ENCODE results near the gene TIE1.

TIE1 gene

GRCh38 chr1:43300378-43301094 lies at the start of gene TIE1:
TSS of gene TIE1 (plus strand) at chr1:43300982. CDS start at chr1:43301072, 90 bp downstream.
- DNase-seq: peak; percentile 34

DNA sequence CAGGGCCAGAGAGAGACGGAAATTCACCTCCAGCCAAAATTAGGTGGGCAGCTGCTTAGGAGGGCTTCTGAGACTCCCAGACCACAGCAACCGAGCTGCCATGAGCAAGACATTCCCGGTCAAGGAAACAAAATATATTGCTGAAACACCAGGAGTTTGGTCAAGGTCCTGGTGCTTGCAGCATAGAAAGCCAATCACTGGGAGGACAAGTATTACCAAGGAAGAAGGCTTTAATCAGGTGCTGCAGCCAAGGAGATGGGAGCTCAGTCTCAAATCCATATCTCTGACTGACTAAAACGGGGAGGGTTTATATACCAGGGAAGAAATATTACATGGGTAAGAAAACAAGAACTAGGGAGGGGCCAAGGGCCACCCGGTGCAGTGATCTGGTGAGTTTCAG lies 49.8 kb upstream of the TIE1 start:
- DNase-seq: no peak

GRCh38 chr1:43252225-43252624 lies 48.6 kb upstream of the TIE1 start:
- DNase-seq: no peak

DNA sequence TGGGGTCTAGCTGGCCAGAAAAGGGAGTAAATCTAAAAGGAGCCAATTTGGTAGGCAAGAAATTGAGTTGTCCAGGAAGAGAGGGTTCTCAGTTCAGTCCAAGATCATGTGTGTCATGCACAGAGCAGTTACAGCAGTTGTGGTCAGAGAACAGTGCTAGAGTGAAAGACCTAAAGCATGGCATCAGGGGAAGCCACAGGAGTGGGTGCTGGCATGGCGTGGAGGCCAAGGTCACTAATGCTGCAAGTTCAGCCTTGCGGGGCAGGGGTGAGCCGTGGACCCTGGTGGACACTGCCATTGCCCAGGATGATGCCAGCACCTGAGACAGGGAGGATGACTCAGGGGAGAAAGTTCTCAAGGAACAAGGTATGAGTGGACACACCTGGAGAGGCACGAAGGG lies 47.6 kb upstream of the TIE1 start:
- DNase-seq: no peak

- DNase-seq: no peak
These were observed 46.9 kb upstream of the TIE1 start for GRCh38 chr1:43253876-43254275.

GRCh38 chr1:43255438-43256210 lies 45.2 kb upstream of the TIE1 start:
- no peak for DNase-seq

GRCh38 chr1:43256675-43257570 lies 43.9 kb upstream of the TIE1 start:
- DNase-seq: no peak

- DNase-seq: no peak
These were observed 42.4 kb upstream of the TIE1 start for GRCh38 chr1:43258370-43258769.

- no peak for DNase-seq
These were observed 35.4 kb upstream of the TIE1 start for GRCh38 chr1:43265431-43265830.

DNA sequence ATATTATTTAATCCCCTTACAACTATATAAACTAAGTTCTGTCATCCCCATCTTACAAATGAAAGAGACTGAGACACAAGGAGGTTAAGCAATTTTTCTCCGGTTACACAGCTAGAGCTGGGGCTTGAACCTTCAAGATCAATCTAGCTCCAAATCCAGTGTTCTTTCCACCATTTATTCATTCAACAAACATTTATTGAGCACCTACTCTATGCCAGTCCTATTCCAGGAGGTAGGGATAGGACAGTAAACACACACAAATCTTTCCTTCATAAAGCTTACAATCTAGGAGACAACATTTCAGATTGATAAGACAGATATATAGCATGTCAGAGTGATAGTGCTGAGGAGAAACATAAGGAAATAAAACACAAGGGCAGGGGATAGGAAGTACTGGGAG lies 33.9 kb upstream of the TIE1 start:
- no peak for DNase-seq

DNA sequence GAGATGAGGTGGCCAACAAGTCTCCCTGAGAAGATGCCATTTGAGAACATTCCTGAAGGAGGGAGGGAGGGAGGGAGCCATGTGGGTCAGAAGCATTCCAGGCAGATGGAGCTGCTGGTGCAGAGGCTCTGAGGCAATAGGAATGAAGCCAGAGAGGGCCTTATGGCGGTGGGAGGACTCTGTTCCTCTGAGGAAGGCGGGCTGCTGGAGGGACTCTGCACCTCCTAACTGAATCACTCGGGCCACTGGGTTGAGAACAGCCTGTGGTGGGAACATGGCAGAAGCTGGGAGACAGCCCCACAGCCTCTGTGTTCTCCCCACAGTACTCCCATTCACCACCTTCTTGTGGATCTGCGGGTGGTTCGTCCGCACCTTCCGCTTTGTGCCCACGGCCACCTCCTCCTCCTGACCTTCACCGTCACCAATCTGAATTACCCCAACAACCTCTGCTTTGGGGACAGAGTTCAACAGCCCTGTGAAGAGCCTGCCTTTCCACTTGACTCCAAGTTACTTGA lies 33.4 kb upstream of the TIE1 start:
- DNase-seq: no peak

DNA sequence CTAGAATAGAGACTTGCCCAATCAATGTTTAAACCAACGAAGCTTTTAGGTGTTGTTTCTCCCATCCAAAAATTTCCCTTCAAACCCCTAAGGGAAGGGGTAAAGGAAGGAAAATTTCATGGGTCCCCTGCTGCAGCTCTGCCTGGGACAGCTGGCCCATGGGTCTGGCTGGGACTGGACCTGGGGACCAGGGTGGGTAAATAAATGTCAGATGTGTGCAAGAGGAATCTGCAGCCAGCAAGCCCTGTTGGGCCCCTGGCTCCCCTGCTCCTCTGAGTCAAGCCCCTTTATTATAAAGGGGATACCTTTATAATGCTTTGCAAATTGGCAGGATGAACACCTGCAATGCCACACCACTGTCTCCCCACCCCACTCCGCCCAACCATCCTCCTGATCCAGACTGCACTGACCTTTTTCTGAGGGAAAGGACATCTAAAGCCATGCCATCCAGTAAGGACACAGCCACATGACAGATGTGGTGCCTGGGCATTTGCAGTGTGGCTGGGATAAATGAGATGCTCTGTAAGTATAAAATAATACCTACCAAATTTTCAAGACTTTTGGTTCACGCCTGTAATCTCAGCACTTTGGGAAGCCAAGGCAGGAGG lies 32.9 kb upstream of the TIE1 start:
- DNase-seq: no peak

- DNase-seq: no peak
These were observed 31.0 kb upstream of the TIE1 start, which contains the start of gene TMEM125 for GRCh38 chr1:43269627-43270375. TSS of gene TMEM125 (plus strand) at chr1:43269983. CDS start at chr1:43272723, 2,740 bp downstream.

DNA sequence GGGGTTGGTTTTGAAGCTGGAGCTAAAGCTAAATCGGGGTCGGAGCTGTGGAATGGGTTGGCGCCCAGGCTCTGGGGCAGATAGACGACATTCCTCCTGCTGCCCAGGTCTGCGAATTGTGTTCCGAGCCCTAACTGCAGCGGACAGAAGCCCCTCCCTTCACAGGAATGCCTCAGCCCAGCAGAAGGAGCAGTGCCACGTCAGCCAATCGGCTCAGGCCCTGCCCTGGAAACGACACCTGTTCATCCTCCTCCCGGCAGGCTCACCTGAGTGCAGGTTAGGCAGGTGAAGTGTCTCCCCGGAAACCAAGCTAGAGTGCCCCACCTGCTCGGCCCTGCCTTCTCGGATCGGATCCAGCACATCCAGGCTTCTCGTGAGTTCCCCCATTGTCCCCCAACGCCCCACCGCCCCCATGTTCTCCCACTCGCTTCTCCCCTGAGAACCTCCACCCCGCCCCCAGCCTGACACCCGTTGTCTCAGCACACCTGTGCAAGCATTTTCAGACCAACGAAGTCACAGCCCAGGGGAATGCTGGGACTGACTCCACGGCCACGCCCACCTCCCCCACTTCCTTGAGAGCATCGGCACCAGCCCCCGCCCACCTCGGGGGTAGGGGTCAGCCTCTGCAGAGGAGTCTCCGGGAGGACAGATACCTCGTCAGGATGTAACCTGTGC lies 30.2 kb upstream of the TIE1 start:
- no peak for DNase-seq

DNA sequence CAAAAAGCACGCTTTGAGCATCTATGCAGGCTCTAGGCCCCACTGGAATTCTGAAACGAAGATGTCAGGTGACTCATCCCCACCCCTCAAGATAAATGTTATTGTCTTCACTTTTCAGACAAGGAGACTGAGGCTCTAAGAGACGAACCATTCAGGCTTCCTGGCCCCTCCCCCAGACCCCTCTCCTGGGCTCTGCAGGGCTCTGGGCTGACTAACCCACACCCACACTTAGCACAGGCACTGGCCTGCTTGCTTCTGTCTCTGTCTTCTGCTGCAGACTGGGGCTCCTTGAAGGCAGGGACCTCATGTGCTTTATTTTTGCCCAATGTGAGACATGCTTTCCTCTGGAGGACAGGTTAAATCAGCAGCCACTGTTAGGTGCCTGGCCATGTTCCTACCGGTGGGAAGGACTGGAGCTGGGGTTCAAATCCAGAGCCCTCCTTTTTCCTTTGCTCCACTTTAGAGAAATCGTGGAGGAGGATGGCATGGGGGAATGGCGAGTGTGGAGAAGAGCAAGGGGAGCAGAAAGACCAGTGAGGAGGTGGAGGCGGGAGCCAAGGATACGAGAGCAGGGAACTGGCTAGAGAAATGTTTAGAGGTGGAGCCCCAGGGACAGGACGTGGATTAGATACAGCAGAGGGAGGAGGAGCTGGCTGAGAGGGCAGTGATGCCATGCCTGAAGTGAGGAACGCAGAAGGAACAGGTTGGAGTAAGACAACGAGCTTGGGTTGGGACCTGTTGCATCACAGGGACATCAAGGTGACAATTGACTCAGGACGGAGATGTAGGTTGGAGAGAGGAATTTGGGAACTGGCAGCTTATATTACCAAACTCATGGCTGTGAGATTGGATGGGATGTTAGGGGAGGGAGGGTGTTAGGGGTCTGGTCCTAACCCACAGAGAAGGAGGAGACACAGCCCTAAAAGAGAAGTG lies 29.3 kb upstream of the TIE1 start:
- DNase-seq: no peak

GRCh38 chr1:43272161-43272560 lies 28.6 kb upstream of the TIE1 start:
- DNase-seq: no peak

DNA sequence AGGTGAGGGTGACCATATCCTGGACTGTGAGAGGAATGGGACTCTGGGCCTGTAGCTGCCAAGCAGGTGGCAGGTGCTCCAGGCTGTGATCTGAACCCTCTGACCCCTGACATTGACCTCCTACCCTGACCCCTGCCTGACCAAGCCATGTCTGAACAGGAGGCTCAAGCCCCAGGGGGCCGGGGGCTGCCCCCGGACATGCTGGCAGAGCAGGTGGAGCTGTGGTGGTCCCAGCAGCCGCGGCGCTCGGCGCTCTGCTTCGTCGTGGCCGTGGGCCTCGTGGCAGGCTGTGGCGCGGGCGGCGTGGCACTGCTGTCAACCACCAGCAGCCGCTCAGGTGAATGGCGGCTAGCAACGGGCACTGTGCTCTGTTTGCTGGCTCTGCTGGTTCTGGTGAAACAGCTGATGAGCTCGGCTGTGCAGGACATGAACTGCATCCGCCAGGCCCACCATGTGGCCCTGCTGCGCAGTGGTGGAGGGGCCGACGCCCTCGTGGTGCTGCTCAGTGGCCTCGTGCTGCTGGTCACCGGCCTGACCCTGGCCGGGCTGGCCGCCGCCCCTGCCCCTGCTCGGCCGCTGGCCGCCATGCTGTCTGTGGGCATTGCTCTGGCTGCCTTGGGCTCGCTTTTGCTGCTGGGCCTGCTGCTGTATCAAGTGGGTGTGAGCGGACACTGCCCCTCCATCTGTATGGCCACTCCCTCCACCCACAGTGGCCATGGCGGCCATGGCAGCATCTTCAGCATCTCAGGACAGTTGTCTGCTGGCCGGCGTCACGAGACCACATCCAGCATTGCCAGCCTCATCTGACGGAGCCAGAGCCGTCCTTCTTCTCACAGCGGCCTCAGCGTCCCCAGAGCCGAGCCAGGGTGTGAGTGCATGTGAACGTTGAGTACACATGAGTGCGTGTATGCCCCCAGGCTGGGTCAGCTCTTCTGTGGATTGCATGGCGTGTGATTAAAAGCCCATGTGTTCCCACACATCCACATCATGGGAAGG lies 27.9 kb upstream of the TIE1 start:
- no peak for DNase-seq

- DNase-seq: no peak
These were observed 27.1 kb upstream of the TIE1 start for GRCh38 chr1:43273708-43274107.

All from left hindlimb (tissue), 1 donor.